GM19372 (cell line): ENCODE results near the gene KCNK5.

Experiments
- ATAC-seq: cut with Tn5 transposase; IDR thresholded peaks from one replicate; pipeline ENCODE4 v1.9.1; 2021; ENCODE audit warnings: mild to moderate bottlenecking, low read depth, moderate library complexity; ENCODE audit not compliant: unreplicated experiment

The KCNK5 gene

GRCh38 chr6:39199976-39200375 lies 29.3 kb downstream of the KCNK5 start:
- no peak for ATAC-seq

GRCh38 chr6:39199231-39199940 lies 29.9 kb downstream of the KCNK5 start:
- no peak for ATAC-seq

- ATAC-seq, result no peak
Observed at GRCh38 chr6:39198528-39198927, 30.7 kb downstream of the KCNK5 start.

DNA sequence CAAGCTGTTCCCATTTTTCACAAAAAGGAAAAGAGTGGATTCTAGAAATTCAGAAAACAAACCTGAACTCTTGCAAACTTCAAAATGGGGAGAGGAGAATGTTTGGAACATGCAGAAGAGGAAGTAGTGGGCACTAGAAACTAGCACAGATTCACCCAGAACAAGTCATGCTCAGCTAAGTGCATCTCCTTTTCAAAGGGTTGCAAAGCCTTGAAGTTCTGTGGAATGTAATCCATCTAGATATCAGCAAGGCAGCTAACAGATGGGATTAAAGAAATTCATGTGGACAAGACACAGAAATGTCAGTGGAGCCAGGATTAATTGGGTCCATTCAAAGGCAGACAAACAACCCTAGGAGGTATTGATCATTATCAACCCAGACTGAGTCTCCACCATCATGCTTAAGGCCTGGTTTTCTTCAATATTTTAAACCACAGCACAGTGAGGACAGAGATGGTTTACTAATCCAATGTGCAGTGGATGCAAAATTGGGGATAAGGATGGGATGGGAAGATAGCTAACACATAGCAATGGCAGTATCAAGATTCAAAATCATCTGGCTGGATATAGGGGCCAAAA lies 31.3 kb downstream of the KCNK5 start:
- ATAC-seq, result no peak

DNA sequence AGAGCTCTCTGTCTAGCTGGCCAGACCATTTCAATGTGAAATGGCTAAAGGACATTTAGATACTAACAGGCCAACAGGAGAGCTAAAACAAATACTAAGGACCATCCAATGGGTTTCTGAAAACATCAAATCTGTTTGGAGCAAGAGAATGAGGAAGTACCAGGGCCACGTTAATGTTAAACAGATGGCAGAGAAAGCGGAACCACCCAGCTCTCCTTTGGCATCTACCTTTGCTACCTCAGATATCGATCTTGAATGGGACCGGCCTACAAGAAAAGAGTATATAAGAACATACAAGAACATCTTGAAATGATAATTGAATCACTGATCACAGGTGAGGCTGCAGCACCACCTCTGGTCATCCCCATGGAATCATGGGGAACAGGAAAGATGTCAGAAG lies 31.8 kb downstream of the KCNK5 start:
- no peak for ATAC-seq

- ATAC-seq, result no peak
Observed at GRCh38 chr6:39196673-39197091, 32.6 kb downstream of the KCNK5 start.

DNA sequence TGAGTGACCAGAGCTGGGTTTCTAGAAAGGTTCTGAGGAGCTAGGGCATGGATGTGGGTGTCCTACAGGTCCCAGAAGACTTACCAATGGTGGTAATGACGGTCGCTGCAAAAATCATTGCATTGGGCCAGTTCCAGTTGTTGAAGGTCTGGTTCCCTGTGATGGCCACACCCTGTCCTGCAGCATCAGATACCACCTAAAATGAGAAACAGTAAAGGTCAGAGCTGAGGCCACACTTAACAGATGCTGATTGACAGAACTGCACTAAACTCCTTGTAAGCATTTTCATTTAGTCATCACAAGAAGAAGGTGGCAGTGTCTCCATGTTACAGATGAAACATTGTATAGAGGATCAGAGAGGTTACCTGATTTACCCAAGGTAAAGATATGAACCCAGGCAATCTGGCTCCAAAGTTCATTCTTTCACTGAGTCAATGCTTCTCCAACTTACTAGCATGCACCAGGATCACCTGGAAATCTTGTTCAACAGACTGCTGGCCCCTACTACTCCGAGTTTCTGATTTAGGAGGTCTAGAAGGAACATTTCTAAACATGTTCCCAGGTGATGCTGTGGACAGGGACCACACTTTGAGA lies 33.4 kb downstream of the KCNK5 start:
- ATAC-seq, result no peak

- no peak for ATAC-seq
Observed at GRCh38 chr6:39194466-39194865, 34.8 kb downstream of the KCNK5 start.

GRCh38 chr6:39193201-39193791 lies 36.0 kb downstream of the KCNK5 start:
- no peak for ATAC-seq

- ATAC-seq, result no peak
Observed at GRCh38 chr6:39192736-39193135, 36.5 kb downstream of the KCNK5 start.

DNA sequence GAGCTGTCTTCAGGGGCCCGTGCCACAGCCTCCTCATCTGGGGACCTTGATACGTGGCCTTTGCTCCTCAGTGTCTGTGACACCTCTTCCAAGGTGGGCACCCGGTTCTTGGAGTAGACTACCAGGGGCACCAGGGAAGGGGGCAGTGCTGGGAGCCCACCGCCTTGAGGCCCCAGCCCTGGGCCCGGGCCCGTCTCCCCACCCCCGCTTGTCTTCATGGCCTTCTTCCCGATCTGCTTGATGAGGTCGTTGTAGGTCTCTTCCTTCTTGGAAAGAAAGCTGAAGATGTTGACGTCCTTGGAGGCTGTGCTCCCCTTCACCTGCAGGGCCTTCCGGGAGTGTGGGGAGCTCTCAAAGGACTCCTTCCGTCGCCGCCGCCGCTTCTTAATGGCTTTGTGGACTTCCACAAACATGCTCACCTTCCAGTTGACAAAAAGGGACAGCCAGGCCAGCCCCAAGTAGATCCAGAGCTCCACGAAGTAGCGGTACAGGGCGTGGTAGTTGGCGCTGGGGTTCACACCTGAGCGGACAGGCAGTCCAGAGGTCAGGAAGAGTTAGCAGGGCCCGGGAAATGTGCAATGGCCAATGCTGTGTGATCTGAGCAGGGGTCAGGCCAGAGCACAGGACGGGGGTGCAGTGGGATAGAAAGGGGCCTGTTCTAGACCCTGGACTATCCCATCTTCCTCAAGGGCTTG lies 37.9 kb downstream of the KCNK5 start:
- no peak for ATAC-seq

DNA sequence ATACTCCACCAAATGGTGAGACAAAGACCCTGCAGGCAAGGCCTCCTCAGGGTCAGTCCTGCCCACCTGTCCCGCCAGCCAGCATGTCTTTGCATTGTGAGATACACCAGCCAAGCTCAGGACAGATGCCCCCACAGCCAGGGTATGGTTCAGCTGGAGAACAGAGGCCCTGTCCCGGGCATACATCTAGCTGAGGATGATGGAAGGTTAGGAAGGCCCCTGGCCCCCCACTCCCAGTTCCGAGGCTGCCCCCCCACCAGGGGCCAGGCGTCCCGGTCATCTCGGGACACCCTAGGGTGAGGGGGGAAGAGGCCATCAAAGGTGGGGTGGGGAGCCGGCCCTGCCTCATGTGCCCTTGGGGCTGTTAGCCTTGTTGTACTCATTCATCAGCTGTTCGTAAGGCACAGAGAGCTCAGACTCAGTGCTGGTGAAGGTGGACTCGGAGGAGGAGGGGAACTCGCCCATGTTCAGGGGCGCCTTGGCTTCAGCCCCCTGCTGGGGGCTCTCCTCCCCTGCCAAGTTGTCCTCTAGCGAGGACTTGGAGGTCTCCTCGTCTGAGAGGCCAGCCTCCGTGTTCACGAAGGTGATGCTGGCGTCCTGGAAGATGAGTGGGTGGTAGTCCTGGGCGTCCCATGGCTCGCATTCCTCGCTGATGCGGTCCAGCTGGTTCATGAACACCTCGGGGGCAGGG lies 38.6 kb downstream of the KCNK5 start:
- ATAC-seq, result no peak

DNA sequence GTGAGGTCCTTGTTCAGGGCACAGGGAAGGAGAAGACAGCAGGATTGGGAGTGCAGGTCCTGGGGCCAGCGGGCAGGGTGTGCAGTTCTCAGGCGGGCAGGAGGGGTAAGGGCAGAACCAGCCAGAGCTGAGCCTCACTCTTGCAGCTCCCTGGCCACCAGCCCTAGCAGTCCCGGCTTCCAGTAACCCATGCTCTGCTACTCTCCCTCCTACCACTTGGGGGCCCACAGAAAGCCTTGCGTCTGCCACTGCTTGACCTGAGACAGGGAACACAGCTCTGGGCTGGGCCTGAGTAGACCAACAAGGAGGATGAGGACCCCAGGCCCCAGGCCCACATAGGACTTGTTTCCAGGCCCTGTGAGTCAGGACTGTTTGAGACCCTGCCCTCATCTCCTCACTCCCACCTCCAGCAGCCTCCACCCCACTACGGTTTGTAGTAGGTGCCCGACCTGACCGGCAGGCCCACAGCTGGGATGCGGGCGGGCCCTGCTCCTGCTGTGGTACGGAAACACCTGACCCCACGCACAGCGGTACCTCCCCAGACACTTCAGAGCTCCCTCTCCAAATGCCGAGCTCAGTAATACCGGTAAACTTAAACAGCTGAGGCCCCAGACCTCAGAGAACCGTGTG lies 39.2 kb downstream of the KCNK5 start:
- no peak for ATAC-seq

- ATAC-seq, result no peak
Observed at GRCh38 chr6:39189131-39189530, 40.1 kb downstream of the KCNK5 start.

DNA sequence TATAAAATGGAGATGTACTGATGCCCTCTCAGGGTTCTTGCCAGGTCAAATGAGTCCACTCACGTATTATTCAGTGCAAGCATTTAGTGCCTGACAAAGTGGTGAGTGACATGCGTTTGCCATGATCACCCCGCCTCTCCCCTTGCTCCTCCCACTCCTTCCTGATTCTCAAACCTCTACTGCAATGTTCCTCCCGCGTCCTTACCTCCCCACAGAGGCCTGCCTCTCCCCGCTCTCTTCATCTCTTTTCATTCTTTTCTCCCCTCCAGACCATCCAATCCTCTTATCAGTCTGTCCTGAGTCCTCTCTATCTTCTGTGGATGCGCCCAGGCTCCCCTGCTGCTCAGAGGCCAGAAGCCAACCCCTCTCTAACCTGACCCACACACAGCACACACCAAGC lies 40.7 kb downstream of the KCNK5 start:
- ATAC-seq, result no peak

- no peak for ATAC-seq
Observed at GRCh38 chr6:39188098-39188450, 41.2 kb downstream of the KCNK5 start.

GRCh38 chr6:39184906-39185580 lies 44.2 kb downstream of the KCNK5 start:
- ATAC-seq, result no peak

DNA sequence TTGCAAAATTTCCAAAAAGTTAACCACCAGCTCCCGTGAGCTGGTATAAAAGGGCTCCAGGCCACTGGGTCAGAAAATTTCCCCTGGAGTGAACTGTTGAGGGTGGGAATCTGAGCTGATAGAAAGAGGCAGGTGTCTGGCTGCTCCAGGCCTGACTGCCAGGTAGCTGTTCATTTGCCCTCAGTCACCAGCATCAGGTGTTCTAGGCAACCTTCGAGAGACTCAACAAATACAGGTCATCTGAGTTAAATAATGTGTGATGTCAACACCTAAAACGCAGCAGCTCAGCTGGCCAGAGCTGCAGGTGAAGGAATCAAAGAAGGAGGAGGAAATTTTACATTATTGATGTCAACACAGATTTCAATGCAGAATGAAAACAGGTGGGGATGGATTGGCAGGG lies 46.7 kb downstream of the KCNK5 start:
- no peak for ATAC-seq

DNA sequence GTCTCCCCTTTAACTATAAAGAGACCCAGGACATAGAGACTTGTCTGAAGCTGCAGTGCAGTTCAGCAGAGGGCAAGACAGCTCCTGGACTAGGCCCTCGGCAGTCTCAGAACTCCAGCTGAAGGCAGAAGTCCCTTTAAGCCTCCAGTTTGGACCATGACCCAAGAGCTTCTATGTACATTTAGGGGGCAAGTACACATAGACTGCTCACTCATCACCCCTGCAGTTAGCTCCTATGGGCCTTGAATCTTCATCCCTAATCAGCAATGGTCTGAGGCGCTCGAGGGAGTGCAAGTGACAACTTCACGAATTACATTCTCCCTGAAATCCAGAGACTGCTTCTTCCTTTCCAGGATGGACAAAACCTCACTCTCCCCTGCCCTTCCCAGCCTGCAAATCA lies 47.4 kb downstream of the KCNK5 start:
- ATAC-seq, result no peak

GRCh38 chr6:39181333-39181732 lies 47.9 kb downstream of the KCNK5 start:
- no peak for ATAC-seq
